ENCODE measurements around the gene TNRC6C. TPM values are rescaled to one million over a fixed set of nuclear protein-coding genes. Genes with fewer than 3 reads are reported as not detected.

The TNRC6C gene
- total and polyA plus RNA-seq, 12 donors = 2.2 to 31.4 (median 24.2) TPM

DNA sequence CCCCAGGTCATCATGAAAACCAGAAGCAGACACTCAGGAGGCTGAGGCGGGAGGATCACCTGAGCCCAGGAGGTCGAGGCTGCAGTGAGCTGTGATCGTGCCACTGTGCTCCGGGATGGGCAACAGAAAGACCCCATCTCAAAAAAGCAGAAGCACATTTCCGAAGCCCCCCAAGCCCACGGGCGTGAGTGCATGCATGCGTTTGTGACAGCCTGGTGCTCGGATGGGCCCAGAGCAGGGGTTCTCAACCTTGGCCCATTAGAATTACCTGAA, 150.9 kb downstream of the TNRC6C start:
- peaks cover 0 to 90% (median 15%) of the 10 kb centered on the region in 9 donors for H3K36me3 ChIP-seq
- H3K4me1 ChIP-seq = peaks cover 15 to 63% (median 27%) of the 10 kb centered on the region in 9 donors
- TF ChIP-seq, protein P1, sequence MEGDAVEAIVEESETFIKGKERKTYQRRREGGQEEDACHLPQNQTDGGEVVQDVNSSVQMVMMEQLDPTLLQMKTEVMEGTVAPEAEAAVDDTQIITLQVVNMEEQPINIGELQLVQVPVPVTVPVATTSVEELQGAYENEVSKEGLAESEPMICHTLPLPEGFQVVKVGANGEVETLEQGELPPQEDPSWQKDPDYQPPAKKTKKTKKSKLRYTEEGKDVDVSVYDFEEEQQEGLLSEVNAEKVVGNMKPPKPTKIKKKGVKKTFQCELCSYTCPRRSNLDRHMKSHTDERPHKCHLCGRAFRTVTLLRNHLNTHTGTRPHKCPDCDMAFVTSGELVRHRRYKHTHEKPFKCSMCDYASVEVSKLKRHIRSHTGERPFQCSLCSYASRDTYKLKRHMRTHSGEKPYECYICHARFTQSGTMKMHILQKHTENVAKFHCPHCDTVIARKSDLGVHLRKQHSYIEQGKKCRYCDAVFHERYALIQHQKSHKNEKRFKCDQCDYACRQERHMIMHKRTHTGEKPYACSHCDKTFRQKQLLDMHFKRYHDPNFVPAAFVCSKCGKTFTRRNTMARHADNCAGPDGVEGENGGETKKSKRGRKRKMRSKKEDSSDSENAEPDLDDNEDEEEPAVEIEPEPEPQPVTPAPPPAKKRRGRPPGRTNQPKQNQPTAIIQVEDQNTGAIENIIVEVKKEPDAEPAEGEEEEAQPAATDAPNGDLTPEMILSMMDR (IDR thresholded peaks at IDR 0.05) = no peak
- no peaks in the 10 kb centered on the region for H3K9me3 ChIP-seq
- no peak overlapping the region for H3K27ac ChIP-seq
- no peak overlapping the region for H3K4me3 ChIP-seq
- intact Hi-C loops (cut with DNase I) = no loop called here
- ATAC-seq (peak in 1 of 8 donors; percentile 4), DNase-seq (no peak)
- 86 to 98% methylated on average over 9 of the region's 9 CpGs for WGBS, 2 donors
- no peaks in the 10 kb centered on the region for H3K27me3 ChIP-seq

DNA sequence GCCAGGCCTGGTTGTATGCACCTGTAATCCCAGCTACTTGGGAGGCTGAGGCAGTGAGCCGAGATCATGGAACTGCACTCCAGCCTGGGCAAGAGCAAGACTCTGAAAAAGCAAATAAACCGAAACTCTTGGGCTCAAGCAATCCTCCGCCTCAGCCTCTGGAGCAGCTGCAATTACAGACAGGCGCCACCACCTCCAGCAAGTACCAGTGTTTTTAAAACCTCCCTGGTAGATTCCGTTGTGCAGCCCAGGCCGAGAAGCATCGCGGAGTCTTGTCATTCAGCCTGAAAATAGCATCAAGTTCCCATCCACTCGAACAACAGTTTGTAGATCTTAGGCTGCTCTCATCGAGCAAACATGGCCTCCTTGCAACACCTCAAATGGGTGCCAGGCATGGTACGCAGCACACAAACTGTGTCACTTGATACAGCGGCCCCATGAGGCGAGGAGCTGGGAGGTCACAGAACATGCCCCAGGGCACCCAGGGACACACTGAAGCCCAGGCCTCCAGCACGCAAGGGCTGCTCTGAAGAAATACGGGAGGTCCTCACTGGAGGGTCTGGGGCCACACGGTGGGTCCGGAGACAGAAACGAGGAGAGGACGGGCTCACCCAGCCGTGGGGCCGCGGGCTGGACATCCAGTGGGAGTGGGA, 152.0 kb downstream of the TNRC6C start:
- H3K27me3 ChIP-seq = no peaks in the 10 kb centered on the region
- intact Hi-C loops (cut with DNase I) = loop anchor here in 9 of 10 donors (2.0 to 10.0 kb wide), 6 partner anchors 66 to 312 kb away; no protein-coding TSS in a partner anchor
- peaks cover 0 to 88% (median 15%) of the 10 kb centered on the region in 9 donors for H3K36me3 ChIP-seq
- no peaks in the 10 kb centered on the region for H3K9me3 ChIP-seq
- ATAC-seq (peak in 7 of 8 donors; percentile 10 to 42 (median 28)), DNase-seq (no peak)
- H3K4me3 ChIP-seq = no peak overlapping the region
- 63 to 75% methylated on average over 22 of the region's 22 CpGs for WGBS, 2 donors
- peak overlapping the region in 7 of 10 donors; percentile 25 to 58 (median 44) for H3K27ac ChIP-seq
- H3K4me1 ChIP-seq = peaks cover 19 to 73% (median 31%) of the 10 kb centered on the region in 9 donors
- TF ChIP-seq, protein P1 (IDR thresholded peaks at IDR 0.05) = peak in 1 of 9 donors; percentile 15

DNA sequence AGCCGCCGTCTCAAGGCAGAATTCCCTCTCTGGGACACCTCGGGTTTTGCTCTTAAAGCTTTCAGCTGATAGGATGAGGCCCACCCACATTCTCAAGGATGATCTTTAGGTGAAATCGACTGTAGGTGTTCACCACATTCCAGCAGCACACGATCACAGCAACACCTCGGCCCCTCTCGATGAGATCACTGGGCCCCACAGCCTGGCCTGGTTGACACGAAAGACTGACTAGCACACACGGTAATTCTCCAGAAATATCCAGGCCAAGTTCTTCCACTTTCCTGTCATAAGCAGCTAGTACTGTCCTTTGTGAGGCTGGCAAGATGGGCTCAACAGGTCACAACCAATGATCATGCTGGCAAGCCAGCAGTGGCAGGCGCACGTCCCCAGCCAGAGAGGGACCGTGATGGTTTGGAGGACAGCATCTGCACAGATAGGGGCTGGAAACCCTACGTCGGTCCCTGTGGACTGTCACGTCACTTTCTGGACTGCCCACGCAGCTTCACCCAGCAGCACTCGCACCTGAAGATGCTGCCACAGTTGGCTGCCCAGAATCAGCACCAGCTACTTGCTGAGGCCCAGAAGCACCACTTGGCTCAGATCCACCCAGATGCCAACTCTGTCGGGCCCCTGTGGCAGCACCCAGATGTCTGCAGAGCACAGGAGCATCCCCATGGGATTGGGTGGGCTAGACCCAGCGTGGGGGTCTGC, 152.7 kb downstream of the TNRC6C start:
- H3K36me3 ChIP-seq = peaks cover 0 to 87% (median 13%) of the 10 kb centered on the region in 9 donors
- H3K9me3 ChIP-seq = no peaks in the 10 kb centered on the region
- H3K27me3 ChIP-seq = no peaks in the 10 kb centered on the region
- no peak overlapping the region for H3K4me3 ChIP-seq
- TF ChIP-seq, protein P1 (IDR thresholded peaks at IDR 0.05) = no peak
- intact Hi-C loops (cut with DNase I) = loop anchor here in 9 of 10 donors (2.0 to 10.0 kb wide), 6 partner anchors 66 to 311 kb away; no protein-coding TSS in a partner anchor
- WGBS, 2 donors = 70 to 73% methylated on average over 19 of the region's 19 CpGs
- DNase-seq = no peak
- peak in 1 of 8 donors; percentile 6 for ATAC-seq
- H3K4me1 ChIP-seq = peaks cover 19 to 73% (median 31%) of the 10 kb centered on the region in 9 donors
- H3K27ac ChIP-seq = peak overlapping the region in 7 of 10 donors; percentile 25 to 58 (median 44)

DNA sequence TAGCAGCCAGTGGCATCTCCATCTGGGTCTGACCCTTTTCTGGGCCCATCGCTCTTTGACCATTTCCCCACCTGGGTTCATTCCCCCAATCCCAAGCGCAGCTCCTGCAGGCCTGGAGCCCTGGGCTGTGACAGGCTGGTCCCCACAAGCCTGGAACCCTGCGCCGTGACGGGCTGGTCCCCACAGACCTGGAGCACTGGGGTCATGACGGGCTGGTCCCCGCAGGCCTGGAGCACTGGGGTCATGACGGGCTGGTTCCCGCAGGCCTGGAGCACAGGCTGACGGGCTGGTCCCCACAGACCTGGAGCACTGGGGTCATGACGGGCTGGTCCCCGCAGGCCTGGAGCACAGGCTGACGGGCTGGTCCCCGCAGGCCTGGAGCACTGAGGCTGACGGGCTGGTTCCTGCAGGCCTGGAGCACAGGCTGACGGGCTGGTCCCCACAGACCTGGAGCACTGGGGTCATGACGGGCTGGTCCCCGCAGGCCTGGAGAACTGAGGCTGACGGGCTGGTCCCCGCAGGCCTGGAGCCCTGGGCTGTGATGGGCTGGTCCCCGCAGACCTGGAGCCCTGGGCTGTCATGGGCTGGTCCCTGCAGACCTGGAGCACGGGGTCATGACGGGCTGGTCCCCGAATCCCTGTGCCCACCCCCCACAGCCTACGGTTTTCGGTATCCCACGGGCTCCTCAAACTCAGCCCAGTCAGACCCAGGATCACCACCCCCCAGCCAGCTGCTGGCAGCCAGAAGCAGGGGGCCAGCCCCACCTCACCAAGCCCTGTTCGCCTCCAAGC, 153.4 kb downstream of the TNRC6C start:
- Histone ChIP-seq H3K4me3 (no peak overlapping the region), H3K27ac (peak overlapping the region in 2 of 10 donors; percentile 11 to 21), H3K36me3 (peaks cover 0 to 87% (median 8%) of the 10 kb centered on the region in 9 donors), H3K4me1 (peaks cover 19 to 73% (median 31%) of the 10 kb centered on the region in 9 donors), H3K9me3 (no peaks in the 10 kb centered on the region), H3K27me3 (no peaks in the 10 kb centered on the region)
- WGBS, 2 donors = 85 to 89% methylated on average over 28 of the region's 28 CpGs
- intact Hi-C loops (cut with DNase I) = loop anchor here (1.0 to 10.0 kb wide), 10 partner anchors 23 to 310 kb away; no protein-coding TSS in a partner anchor
- TF ChIP-seq, protein P1 (IDR thresholded peaks at IDR 0.05) = no peak
- ATAC-seq (peak in 1 of 8 donors; percentile 12), DNase-seq (no peak)

All from heart right ventricle (tissue), 16 donors.